Activated CD4-positive, alpha-beta T cell treated with anti-CD3 and anti-CD28 coated beads for 36 hours (primary cell): ENCODE measurements around the gene METTL3. TPM values are rescaled to one million over a fixed set of nuclear protein-coding genes. Genes with fewer than 3 reads are reported as not detected.
A peak's percentile ranks its signal among the peaks of the same experiment; 100 is the strongest.

Source experiments
- ATAC-seq: fragments of 200-7000 bp; cut with Tn5 transposase; one replicate; pipeline ENCODE4 v1.10.0; 2021; ENCODE audit warnings: mild to moderate bottlenecking, moderate library complexity
- CTCF ChIA-PET: fragments of 350-600 bp; sonication (Branson Sonifier 250); formaldehyde crosslinking; loops from one replicate; lab custom pipeline; 2021; ENCODE audit warnings: antibody characterized with exemption; lab: Charles Lee
- POLR2A ChIA-PET: fragments of 350-600 bp; sonication (Branson Sonifier 250); formaldehyde crosslinking; loops from one replicate; lab custom pipeline; 2021; ENCODE audit warnings: antibody characterized with exemption, inconsistent platforms; lab: Charles Lee
- DNase-seq: peaks from one replicate; pipeline ENCODE4 v3.0.0-alpha.2; 2020
- H3K27ac Mint-ChIP-seq: one replicate; pipeline ENCODE4 v1.8.0; 2021; ENCODE audit warnings: mixed read lengths
- H3K27me3 Mint-ChIP-seq: one replicate; pipeline ENCODE4 v1.8.0; 2021; ENCODE audit warnings: mixed read lengths
- H3K36me3 Mint-ChIP-seq: one replicate; pipeline ENCODE4 v1.8.0; 2021; ENCODE audit warnings: low read depth, mixed read lengths
- H3K4me1 Mint-ChIP-seq: one replicate; pipeline ENCODE4 v1.8.0; 2021; ENCODE audit warnings: mixed read lengths
- H3K4me3 Mint-ChIP-seq: one replicate; pipeline ENCODE4 v1.8.0; 2021; ENCODE audit warnings: mild to moderate bottlenecking, moderate library complexity, mixed read lengths
- H3K9me3 Mint-ChIP-seq: one replicate; pipeline ENCODE4 v1.8.0; 2021; ENCODE audit warnings: low read depth, mixed read lengths
- intact Hi-C, 2 experiments: fragments of 100-400 bp; cut with DNase I in 1 of 2; cut with micrococcal nuclease in 1 of 2; formaldehyde crosslinking; loops; one replicate each; pipeline versions ENCODE4 v1.14.2 to v1.15.1; 2022 to 2024; cut with DNase I, micrococcal nuclease
- total RNA-seq, 2 experiments: library from RNA; stranded (reverse); gene quantifications; one replicate each; pipeline ENCODE4 v1.2.3, GENCODE V29; 2021

The METTL3 gene
- total RNA-seq, 2 experiments from 2014 or later: 64.0 to 67.4 TPM

DNA sequence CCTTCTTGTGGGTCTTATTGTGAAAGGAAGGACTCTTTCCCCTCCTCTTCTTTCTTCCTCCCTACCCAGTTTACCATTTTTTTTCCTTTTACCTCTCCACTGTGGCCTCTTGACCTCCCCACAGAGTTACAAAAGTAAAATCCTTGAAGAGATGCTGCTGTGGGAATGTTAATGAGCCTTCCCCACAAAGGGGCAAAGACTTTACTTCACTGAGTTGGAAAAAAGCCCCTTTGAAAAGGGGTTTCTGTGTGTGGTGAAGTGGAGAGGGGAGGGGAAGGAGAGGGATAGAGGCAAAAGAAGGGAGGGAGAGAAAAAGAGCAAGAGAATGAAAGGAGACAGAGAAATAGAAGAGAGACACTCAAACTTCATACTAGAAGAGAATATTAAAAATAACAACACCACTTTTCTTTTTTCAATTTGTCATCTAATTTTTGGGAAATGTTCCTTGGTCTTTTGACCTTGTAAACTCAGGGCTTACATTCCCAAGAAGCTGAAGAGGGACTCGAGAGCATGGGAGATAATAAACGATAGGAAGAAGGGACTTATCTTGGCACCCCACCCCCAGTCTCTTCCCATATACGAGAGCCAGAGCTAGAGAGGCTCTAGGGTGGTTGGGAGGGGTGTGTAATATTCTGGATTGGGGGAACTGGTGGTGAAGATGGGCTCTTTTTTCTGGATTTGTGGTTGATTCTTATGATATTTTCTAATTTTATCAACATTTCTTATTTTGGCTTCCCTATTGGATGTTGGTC, 28.2 kb upstream of the METTL3 start:
- Mint-ChIP-seq H3K4me3 (no peak overlapping the region), H3K9me3 (no peaks in the 10 kb centered on the region), H3K4me1 (peaks cover 10% of the 10 kb centered on the region), H3K36me3 (no peaks in the 10 kb centered on the region), H3K27me3 (peaks cover 39% of the 10 kb centered on the region), H3K27ac (no peak overlapping the region)
- ATAC-seq (no peak), DNase-seq (no peak)
- CTCF ChIA-PET: no interaction called here
- intact Hi-C loops: no loop called here
- POLR2A ChIA-PET: no interaction called here

DNA sequence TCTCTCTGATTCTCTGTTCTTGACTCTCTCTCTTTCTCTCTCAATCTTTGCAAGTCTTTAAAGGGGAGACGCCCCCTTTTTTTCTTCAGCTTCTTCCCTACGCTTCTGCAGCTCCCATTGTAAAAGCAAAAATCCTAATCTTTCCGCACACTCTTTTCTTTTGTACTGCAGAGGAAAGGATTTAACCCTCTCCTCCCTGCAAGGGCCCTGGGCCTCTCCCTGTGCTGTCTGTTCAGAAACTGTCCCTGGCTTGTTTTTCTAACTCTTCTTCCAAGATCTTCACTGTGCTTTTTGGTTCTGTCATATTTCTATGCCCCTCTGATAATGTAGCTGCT, 25.9 kb upstream of the METTL3 start:
- peaks cover 10% of the 10 kb centered on the region for H3K4me1 Mint-ChIP-seq
- ChIA-PET POLR2A (no interaction called here), CTCF (interaction anchor here (0.6 to 1.2 kb wide), 3 partner anchors 38 to 1116 kb away, joined by 3 to 9 read pairs (median 3); no protein-coding TSS in a partner anchor)
- H3K9me3 Mint-ChIP-seq: no peaks in the 10 kb centered on the region
- no peak overlapping the region for H3K27ac Mint-ChIP-seq
- no peaks in the 10 kb centered on the region for H3K36me3 Mint-ChIP-seq
- ATAC-seq (no peak), DNase-seq (no peak)
- H3K4me3 Mint-ChIP-seq: no peak overlapping the region
- H3K27me3 Mint-ChIP-seq: peaks cover 41% of the 10 kb centered on the region
- intact Hi-C loops: no loop called here

DNA sequence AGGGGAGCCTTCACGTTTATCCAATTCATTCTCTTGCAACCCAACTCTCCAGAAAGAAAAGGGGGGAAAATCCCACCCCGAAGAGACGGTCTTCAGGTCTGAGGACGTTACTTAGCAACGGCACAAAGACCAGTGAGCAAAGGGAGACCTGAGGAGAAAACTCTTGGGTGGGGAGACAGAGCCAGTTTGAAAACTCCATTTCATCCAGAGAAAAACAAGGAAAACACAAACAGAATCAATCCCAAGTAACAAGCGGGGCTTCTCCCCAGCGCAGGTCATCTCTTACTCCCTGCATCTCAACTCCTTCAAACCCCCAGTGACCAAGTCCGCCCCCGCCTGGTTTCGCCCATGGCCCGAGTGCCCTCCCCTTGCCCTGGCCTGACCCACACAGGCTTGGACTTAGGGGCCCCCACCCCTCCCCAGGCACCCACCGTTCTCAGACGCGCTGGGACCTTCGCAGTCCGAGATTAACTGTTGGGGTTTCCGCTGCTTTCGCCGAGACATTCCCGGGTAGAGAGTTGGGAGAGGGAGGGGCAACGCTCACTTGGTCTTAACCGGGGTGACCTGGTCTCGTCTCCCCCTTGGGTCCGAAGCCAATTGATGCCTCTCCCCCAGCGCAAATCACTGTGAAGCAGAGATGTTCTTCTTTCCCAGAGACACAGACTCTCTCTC, 25.4 kb upstream of the METTL3 start:
- no peak for ATAC-seq

DNA sequence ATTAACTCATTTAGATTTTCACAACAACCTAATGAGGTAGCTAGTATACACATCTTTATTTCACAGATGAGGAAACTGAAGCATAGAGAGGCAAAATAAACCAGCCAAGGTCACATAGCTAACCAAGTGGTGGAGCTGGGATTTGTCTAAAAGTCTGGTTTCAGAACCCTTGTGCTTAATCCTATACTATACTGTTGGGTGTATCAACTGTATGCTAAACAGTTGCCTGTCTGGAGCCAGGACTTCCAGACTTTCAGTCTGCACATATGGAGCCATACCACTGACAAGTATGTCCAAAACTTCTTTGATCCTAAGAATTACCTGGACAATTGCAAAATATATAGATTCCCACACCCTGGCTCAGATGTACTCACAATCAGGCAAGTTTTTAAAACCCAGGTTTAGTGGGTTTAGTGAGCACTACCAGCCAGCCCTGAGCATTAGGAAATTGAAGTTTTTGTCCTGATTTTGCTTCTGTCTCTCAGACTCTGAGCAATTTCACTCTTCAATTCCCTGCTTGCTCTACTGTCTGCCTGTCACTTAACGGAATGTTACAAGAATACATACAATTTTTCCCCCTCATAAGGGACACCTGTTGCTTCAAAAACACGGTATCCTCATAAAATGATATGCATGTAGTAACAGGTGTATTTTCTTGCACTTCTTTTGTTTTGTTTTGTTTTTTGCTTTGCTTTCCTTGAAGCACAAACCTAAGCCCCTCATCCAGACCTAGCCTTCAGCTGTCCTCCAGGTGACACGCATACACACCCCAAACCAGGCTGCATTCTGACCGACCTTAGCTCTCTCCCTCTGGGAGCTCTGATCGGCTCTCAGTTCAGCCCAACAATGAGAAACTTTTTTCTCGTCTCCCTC, 24.6 kb upstream of the METTL3 start:
- Mint-ChIP-seq H3K27me3 (peaks cover 41% of the 10 kb centered on the region), H3K4me1 (peaks cover 10% of the 10 kb centered on the region), H3K27ac (no peak overlapping the region), H3K9me3 (no peaks in the 10 kb centered on the region), H3K36me3 (no peaks in the 10 kb centered on the region), H3K4me3 (no peak overlapping the region)
- DNase-seq (no peak), ATAC-seq (no peak)
- ChIA-PET POLR2A (no interaction called here), CTCF (interaction anchor here (2.5 kb wide), 1 partner anchor 37 kb away, joined by 7 read pairs; no protein-coding TSS in a partner anchor)
- intact Hi-C loops: no loop called here

More for the DNA sequence above, 25.4 kb upstream of the METTL3 start:
- Mint-ChIP-seq H3K4me3 (no peak overlapping the region), H3K27ac (no peak overlapping the region), H3K27me3 (peaks cover 41% of the 10 kb centered on the region), H3K4me1 (peaks cover 10% of the 10 kb centered on the region), H3K36me3 (no peaks in the 10 kb centered on the region), H3K9me3 (no peaks in the 10 kb centered on the region)
- intact Hi-C loops: no loop called here
- DNase-seq: no peak
- ChIA-PET POLR2A (no interaction called here), CTCF (interaction anchor here (0.6 to 1.2 kb wide), 3 partner anchors 38 to 1116 kb away, joined by 3 to 9 read pairs (median 3); no protein-coding TSS in a partner anchor)

DNA sequence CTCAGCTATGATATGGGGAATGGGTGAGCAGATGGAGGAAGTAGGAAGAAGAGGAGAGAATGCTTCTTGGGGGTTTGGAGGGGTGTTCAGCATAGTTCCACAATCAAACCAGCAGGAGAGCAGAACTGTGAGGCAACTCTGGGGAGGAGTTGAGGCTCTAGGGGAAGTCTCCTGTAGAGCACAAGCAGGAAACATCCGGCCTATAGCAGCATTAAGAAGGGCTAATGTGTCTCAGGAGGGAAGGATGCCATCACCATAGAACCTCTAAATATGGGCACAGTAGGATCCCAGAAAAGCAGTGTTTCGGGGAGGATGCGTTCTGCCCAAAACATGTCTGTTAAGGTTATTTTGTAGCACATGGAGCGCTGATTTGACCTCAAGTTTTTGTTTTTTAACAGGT, 23.4 kb upstream of the METTL3 start:
- no peaks in the 10 kb centered on the region for H3K9me3 Mint-ChIP-seq
- peaks cover 10% of the 10 kb centered on the region for H3K4me1 Mint-ChIP-seq
- CTCF ChIA-PET: interaction anchor here (2.5 kb wide), 1 partner anchor 36 kb away, joined by 7 read pairs; no protein-coding TSS in a partner anchor
- ATAC-seq (peak; percentile 39), DNase-seq (no peak)
- no peak overlapping the region for H3K27ac Mint-ChIP-seq
- intact Hi-C loops: no loop called here
- H3K4me3 Mint-ChIP-seq: no peak overlapping the region
- no peaks in the 10 kb centered on the region for H3K36me3 Mint-ChIP-seq
- peaks cover 39% of the 10 kb centered on the region for H3K27me3 Mint-ChIP-seq
- POLR2A ChIA-PET: no interaction called here

DNA sequence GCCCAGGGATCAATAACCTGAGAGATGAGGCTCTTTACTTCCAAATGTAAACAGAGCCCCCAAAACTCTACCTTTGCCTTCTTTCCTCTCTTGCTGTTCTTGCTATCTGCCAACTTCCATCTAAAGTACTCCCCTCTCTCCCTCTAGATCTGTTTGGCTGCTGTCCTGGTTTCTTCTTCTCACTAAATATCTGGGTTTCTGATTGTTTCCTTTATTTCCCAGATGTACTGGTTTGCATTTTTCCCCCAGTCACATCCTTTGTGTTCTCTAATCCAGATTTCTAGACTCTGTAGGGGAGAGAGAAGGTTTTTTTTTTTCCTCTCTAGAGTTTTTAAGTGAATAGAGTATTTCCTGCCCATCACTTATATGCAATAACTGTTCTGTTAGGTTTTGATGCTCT, 22.2 kb upstream of the METTL3 start:
- H3K27ac Mint-ChIP-seq: no peak overlapping the region
- CTCF ChIA-PET: interaction anchor here (0.6 to 2.5 kb wide), 2 partner anchors 35 to 341 kb away, joined by 4 to 7 read pairs; no protein-coding TSS in a partner anchor

DNA sequence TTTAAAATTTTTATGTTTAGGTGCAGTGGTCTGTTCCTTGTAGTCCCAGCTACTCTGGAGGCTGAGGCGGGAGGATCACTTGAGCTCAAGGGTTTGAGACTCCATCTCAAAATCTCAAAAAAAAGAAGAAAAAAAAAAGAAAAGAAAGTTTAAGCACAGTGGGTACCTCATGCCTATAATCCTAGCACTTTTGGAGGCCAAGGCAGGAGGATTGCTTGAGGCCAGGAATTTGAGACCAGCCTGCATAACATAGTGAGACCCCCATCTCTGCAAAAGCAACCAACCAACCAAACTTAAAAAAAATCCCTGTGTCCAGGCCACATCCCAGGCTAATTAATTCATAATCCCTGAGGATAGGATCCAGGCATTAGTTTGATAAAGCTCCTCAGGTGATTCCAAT, 18.4 kb upstream of the METTL3 start:
- CTCF ChIA-PET: interaction anchor here (0.7 to 1.6 kb wide), 3 partner anchors 31 to 289 kb away, joined by 3 to 6 read pairs (median 3); no protein-coding TSS in a partner anchor
- Mint-ChIP-seq H3K4me3 (no peak overlapping the region), H3K4me1 (peaks cover 16% of the 10 kb centered on the region), H3K27ac (no peak overlapping the region), H3K9me3 (no peaks in the 10 kb centered on the region), H3K36me3 (no peaks in the 10 kb centered on the region), H3K27me3 (peaks cover 5% of the 10 kb centered on the region)
- POLR2A ChIA-PET: no interaction called here
- no peak for DNase-seq
- ATAC-seq: no peak
- intact Hi-C loops: no loop called here

More for the DNA sequence above, 22.2 kb upstream of the METTL3 start:
- no peak for ATAC-seq
- DNase-seq: no peak
- Mint-ChIP-seq H3K27me3 (peaks cover 28% of the 10 kb centered on the region), H3K4me3 (no peak overlapping the region), H3K4me1 (peaks cover 10% of the 10 kb centered on the region), H3K36me3 (no peaks in the 10 kb centered on the region), H3K9me3 (no peaks in the 10 kb centered on the region)
- intact Hi-C loops: no loop called here
- POLR2A ChIA-PET: interaction anchor here (0.6 kb wide), 1 partner anchor 38 kb away, joined by 9 read pairs; no protein-coding TSS in a partner anchor

DNA sequence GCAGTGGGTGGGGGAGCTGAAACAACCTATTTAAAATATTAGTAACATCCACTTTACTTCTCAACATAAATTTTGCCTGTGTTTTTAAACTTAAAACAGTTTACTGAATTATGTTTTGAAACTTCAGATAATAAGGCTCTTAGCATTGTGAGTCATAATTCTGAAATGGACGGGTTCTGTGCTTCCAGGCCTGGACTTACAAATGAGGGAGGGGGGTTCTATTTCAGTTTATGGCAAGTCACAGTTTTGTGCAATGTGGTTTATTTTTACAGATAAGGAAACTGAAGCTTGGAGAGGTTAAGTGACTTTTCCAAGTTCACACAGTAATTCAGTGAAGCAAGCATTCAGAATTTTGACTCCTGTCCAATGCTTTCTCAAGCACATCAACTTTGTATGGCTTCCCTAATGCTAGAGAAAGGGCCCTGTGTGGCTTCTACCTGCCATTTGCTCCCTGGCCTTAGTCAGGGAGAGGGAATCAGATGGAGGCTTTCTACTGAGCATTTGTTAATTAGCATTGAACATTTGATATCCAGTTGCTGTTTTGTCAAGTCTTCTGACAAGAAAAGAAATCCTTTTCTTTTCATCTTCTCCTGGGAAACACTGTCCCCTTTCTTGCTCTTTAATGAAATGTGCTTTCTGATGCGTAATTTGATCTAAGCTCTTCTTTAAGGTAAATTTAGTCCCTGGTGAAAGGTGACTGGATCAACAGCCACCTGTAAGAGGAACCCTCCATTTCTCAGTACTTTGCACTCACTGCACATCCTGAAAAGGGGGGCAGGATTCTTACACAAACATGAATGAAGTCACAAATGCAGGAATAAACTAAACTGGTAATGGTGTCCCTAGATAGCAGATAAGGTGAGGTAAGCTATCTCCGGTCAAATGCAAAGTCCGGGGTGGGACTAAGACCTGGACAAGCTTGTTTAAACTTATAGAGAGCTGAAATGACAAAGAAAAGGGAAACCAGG, 17.5 kb upstream of the METTL3 start:
- no peak for ATAC-seq
- Mint-ChIP-seq H3K27me3 (no peaks in the 10 kb centered on the region), H3K36me3 (no peaks in the 10 kb centered on the region), H3K9me3 (no peaks in the 10 kb centered on the region), H3K27ac (no peak overlapping the region), H3K4me1 (peaks cover 16% of the 10 kb centered on the region), H3K4me3 (no peak overlapping the region)
- ChIA-PET CTCF (interaction anchor here (0.7 to 2.9 kb wide), 5 partner anchors 28 to 288 kb away, joined by 3 to 16 read pairs (median 3); no protein-coding TSS in a partner anchor), POLR2A (interaction anchor here (0.6 kb wide), 1 partner anchor 17 kb away, joined by 3 read pairs; no protein-coding TSS in a partner anchor)
- no peak for DNase-seq
- intact Hi-C loops: no loop called here

DNA sequence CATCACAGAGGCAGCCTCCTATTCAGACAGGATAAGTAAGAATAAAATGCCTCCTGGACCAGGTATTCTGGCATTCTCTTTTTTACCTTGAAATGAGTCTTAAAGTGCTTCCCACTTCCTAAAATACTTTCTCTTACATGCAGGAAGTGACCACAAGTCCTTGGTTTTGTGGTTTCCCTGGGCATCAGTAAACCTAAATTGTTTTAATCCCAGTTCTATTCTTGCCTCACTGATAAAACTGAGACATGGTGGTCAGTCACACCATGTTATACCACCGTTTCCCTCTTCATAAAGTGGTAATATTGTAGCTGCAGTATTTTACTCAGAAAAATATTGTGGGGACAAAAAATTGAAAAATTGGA, 16.2 kb upstream of the METTL3 start:
- Mint-ChIP-seq H3K27ac (no peak overlapping the region), H3K9me3 (no peaks in the 10 kb centered on the region)
- intact Hi-C loops: loop anchor here (2.0 kb wide), 2 partner anchors 16 to 30 kb away; partner anchors contain the start of gene METTL3 (in 1 of the 2)

More for the DNA sequence above, 16.2 kb upstream of the METTL3 start:
- H3K27me3 Mint-ChIP-seq: no peaks in the 10 kb centered on the region
- H3K4me3 Mint-ChIP-seq: peak overlapping the region; percentile 71
- ChIA-PET POLR2A (no interaction called here), CTCF (interaction anchor here (2.9 kb wide), 1 partner anchor 29 kb away, joined by 16 read pairs; no protein-coding TSS in a partner anchor)
- H3K4me1 Mint-ChIP-seq: peaks cover 16% of the 10 kb centered on the region
- no peak for ATAC-seq
- H3K36me3 Mint-ChIP-seq: no peaks in the 10 kb centered on the region
- no peak for DNase-seq
